Stimulated activated memory B cell treated with anti-CD40 and anti-IgM and Interleukin-4, amounts not matched to agents 10 μg/mL and 1 μg/mL and 100 μg/mL, for 72 hours (primary cell): ENCODE results near the gene DIS3L2.
A peak's percentile ranks its signal among the peaks of the same experiment; 100 is the strongest.

ENCODE experiments used
- ATAC-seq: fragments of 150-1000 bp; cut with Tn5 transposase; 2 replicates; pipeline ENCODE4 v1.10.0; 2021
- H3K27ac Mint-ChIP-seq: one replicate; pipeline ENCODE4 v1.8.0; 2022; ENCODE audit warnings: mild to moderate bottlenecking, mixed read lengths
- H3K27me3 Mint-ChIP-seq: one replicate; pipeline ENCODE4 v1.8.0; 2022; ENCODE audit warnings: mixed read lengths
- H3K36me3 Mint-ChIP-seq: one replicate; pipeline ENCODE4 v1.8.0; 2022; ENCODE audit warnings: mixed read lengths
- H3K4me1 Mint-ChIP-seq: one replicate; pipeline ENCODE4 v1.8.0; 2022; ENCODE audit warnings: mixed read lengths
- H3K4me3 Mint-ChIP-seq: one replicate; pipeline ENCODE4 v1.8.0; 2022; ENCODE audit warnings: mild to moderate bottlenecking, moderate library complexity, mixed read lengths
- H3K9me3 Mint-ChIP-seq: one replicate; pipeline ENCODE4 v1.8.0; 2022; ENCODE audit warnings: mixed read lengths

Gene DIS3L2, protein sequence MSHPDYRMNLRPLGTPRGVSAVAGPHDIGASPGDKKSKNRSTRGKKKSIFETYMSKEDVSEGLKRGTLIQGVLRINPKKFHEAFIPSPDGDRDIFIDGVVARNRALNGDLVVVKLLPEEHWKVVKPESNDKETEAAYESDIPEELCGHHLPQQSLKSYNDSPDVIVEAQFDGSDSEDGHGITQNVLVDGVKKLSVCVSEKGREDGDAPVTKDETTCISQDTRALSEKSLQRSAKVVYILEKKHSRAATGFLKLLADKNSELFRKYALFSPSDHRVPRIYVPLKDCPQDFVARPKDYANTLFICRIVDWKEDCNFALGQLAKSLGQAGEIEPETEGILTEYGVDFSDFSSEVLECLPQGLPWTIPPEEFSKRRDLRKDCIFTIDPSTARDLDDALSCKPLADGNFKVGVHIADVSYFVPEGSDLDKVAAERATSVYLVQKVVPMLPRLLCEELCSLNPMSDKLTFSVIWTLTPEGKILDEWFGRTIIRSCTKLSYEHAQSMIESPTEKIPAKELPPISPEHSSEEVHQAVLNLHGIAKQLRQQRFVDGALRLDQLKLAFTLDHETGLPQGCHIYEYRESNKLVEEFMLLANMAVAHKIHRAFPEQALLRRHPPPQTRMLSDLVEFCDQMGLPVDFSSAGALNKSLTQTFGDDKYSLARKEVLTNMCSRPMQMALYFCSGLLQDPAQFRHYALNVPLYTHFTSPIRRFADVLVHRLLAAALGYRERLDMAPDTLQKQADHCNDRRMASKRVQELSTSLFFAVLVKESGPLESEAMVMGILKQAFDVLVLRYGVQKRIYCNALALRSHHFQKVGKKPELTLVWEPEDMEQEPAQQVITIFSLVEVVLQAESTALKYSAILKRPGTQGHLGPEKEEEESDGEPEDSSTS

DNA sequence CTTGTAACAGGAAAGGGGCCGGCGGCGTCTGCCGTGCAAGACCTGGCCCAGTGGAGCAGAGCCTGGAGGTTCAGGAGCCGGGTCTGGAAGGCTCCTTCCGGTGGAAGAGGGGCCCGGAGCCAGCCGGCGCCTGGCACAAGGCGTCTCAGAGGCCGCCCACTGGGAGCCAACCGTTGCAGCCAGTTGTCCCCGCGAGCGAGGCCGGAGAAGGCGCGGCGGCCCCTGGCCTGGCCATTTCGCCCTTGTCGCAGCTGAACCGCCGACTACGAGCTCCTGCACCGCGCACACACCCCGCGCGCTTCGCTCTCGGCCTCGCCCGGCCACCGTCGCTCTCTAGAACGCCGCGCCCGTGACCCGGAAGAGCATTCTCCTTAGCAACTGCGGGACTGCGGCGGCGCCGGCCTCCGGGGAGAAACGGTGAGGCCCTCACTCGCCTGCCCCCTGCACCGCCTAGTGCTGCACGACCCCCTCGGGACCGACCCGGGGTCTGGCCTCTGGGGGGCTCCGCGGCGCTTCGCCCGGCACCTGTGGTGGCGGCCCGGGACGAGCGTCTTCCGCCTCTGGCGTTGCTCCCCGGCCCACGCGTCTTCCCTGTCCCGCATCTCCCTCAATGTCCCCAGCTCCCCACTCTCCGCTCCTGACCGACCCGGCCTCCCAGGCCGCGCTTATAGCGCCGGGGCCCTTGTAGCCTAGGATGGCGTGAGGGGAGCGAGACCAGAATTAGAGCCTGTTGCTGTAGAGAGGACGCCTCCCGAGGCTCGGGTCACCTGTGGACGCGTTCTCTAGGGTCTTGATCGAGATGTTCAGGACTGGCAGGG, at the start of gene DIS3L2:
DIS3L2 (plus strand) TSS at position 365 of the 818 bp plus-strand sequence. CDS start 53,215 bp downstream, outside the sequence.
- peak; percentile 97 for ATAC-seq
- Mint-ChIP-seq H3K27ac (peak within 1 kb of the TSS; percentile 88), H3K36me3 (peaks cover 4% of the 10 kb centered on the region), H3K4me1 (peaks cover 37% of the 10 kb centered on the region), H3K9me3 (no peaks in the 10 kb centered on the region), H3K4me3 (peak within 1 kb of the TSS; percentile 83), H3K27me3 (peaks cover 3% of the 10 kb centered on the region)

DNA sequence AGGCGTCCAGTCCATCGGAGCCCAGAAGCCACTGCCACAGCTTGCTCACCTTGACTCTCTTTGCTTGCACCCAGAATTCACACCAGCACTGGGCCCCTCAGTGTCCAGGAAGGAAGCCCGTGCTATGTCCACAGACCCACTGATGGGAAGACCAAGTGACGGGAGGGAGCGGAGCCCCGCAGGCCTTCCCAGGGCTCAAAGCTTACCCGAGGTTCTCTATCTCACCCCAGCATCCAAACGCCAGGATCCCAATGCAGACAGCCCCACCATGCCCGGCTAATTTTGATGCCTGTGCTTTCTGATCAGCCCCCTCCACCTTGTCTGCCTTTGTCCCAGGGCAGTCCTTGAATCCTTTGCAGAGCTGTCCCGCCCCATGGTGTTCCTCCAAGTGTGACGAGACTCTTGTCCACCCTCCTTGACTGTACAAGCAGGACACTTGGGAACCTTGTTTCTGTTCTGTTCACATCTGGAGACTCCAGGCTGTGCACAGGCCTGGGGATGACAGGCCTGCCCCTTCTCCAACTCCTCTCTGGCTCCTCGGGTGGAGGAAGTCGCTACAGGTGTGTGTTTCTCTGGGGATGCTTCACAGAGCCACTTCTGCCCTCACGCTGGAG, 47.3 kb upstream of the DIS3L2 start:
- ATAC-seq = no peak
- Mint-ChIP-seq H3K36me3 (no peaks in the 10 kb centered on the region), H3K27ac (no peak overlapping the region), H3K4me1 (peaks cover 6% of the 10 kb centered on the region), H3K27me3 (peaks cover 30% of the 10 kb centered on the region), H3K9me3 (no peaks in the 10 kb centered on the region), H3K4me3 (no peak overlapping the region)

DNA sequence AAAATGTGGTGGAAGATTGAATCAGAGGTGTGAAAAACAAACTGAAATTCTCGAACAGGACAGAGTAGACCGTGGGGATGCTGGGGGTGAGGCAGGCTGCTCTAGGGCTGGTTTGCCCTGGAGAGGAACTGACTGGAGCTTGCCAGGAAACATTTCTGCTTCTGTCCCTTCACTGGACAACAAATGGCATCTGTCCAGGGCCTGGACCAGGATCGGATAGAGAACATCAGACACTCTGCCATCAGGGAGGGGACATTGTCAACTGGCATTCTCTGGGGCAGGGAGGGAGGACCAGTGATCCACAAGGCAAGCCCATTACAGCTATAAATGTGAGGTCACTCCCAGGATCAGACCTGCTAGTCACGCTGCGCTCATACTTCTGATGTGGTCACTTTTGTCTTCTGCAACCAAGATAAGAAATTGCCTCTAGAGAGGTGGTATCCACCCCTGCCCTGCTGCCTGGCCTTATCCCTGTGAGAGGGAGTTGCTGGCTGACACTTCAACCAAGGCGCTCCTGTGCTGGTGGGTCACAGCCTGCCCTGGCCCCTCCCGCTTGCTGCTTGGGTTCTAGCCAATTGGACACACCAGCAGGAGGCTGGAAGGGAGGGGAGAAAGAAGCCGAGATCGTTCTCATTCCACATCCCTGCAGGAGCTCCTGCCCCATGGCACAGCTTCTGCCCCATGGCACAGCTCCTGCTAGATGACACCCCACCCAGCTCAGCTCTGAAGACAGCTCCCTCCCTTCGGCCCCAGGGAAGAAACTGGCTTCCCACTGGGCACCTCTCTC, 44.0 kb upstream of the DIS3L2 start:
- Mint-ChIP-seq H3K27me3 (peaks cover 53% of the 10 kb centered on the region), H3K36me3 (no peaks in the 10 kb centered on the region), H3K4me1 (no peaks in the 10 kb centered on the region), H3K9me3 (no peaks in the 10 kb centered on the region), H3K4me3 (no peak overlapping the region), H3K27ac (no peak overlapping the region)
- ATAC-seq = no peak

DNA sequence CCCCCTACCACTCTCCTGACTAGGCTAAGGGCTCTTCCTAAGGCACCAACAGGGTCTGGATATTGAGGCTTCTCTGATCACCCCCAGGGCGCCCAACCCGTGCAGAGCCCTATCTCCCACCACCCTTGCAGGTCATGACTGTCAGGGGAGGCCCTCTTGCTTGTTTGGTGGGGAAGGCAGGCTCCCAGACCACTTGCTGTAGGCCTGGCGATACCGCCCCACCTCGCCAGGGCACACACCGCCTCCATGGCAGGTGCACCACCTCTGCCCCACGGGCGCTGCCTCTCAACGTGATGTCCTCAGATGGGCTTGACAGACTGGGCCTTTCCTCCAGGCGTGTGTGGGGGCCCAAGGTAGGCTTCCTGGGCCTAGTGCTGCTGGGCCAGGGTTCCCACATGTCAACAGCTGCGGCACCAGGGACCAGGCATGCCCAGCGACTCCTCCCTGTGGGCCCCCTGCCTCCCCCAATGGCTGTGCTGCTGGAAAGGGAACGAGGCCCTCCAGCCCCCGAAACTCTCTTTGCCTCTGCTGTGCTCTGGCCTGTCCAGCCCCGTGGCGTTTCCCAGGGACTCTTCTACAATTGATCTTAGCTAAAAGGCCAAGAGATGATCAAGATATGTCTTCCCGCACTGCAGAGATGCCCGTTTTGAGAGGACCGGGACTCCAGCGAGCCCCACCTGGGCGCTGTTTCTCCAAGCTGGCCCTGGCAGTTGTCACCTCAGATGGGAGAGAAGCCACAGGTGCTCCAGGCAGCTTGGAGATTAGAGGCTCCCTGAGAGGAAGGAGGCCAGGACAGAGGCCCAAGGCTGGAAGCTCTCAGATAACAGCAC, 42.8 kb upstream of the DIS3L2 start:
- Mint-ChIP-seq H3K4me3 (no peak overlapping the region), H3K27me3 (peaks cover 52% of the 10 kb centered on the region), H3K9me3 (no peaks in the 10 kb centered on the region), H3K27ac (no peak overlapping the region), H3K36me3 (no peaks in the 10 kb centered on the region), H3K4me1 (no peaks in the 10 kb centered on the region)
- no peak for ATAC-seq

DNA sequence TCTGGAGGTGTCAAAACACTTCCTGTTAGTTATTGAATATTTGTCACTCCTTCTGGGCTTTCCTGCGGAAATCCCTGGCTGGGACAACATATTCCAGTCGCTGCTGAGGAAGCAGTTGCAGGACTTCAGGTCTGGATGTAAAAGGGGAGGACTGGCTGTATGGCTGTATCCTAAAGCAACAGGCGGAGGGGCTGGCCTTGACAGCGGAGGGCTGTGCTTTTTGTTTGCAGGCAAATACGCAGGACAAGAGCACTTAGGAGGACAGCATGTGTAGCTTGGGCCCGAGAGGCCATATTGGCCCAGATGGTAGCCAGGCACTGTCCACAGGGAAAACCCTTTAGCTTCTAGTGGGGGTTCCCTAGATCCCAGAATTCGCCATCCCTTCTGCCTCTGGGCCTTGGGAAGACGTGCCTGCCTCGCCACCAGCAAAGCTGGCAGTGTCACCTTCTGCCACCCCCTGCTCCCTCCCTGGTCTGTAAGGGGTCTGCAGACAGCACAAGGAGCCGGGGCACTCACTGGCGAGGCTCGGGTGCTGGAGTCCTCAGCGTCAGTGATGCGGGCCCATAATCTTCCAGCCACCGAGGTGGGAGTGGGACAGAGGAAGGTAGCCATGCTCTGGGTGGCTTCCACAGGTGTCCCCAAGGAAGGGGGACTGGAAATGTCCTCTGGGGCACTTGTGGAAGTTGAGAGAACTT, 42.0 kb upstream of the DIS3L2 start:
- Mint-ChIP-seq H3K27me3 (peaks cover 52% of the 10 kb centered on the region), H3K4me3 (no peak overlapping the region), H3K27ac (no peak overlapping the region), H3K4me1 (peaks cover 6% of the 10 kb centered on the region), H3K36me3 (no peaks in the 10 kb centered on the region), H3K9me3 (no peaks in the 10 kb centered on the region)
- no peak for ATAC-seq

DNA sequence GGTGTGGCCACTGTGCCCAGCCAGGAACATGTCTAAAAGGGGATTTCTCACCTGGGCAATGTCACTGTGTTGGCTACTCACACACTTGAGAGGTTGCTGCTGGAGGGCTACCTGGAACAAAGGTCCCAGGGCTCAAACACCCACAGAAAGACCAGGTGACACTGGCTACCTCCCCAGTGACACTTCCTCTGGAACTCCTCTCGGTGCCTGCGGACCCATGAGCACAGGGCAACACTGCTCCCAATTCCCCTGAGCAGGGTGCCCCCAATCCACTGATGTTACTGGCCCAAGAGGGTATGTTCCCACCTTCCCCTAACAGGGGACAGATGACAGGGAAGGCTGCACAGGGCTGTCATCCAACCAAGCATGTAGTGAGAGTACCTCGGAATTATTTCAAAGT, 41.1 kb upstream of the DIS3L2 start:
- Mint-ChIP-seq H3K36me3 (no peaks in the 10 kb centered on the region), H3K4me3 (no peak overlapping the region), H3K9me3 (no peaks in the 10 kb centered on the region), H3K4me1 (peaks cover 12% of the 10 kb centered on the region), H3K27me3 (peaks cover 57% of the 10 kb centered on the region), H3K27ac (no peak overlapping the region)
- ATAC-seq = no peak

DNA sequence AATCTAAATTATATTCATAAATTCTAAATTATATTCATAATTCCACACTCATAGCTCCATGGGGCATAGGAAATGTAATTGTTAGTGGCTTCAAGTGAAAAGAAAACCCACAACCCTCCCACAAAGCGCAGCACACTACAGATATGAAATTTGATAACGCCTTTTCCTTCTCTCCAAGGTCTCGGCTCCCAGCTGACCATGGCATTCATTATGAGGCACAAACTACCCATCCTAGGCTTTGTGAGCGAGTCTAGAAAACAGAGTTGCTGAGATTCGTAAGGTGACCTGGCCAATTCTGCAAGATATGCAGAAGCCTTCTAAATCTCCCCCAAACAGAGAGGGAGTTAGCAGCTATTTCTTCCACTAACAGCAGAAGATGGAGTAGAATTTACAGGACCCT, 40.7 kb upstream of the DIS3L2 start:
- Mint-ChIP-seq H3K9me3 (no peaks in the 10 kb centered on the region), H3K36me3 (no peaks in the 10 kb centered on the region), H3K27me3 (peaks cover 57% of the 10 kb centered on the region), H3K4me1 (peaks cover 12% of the 10 kb centered on the region), H3K4me3 (no peak overlapping the region), H3K27ac (no peak overlapping the region)
- no peak for ATAC-seq

DNA sequence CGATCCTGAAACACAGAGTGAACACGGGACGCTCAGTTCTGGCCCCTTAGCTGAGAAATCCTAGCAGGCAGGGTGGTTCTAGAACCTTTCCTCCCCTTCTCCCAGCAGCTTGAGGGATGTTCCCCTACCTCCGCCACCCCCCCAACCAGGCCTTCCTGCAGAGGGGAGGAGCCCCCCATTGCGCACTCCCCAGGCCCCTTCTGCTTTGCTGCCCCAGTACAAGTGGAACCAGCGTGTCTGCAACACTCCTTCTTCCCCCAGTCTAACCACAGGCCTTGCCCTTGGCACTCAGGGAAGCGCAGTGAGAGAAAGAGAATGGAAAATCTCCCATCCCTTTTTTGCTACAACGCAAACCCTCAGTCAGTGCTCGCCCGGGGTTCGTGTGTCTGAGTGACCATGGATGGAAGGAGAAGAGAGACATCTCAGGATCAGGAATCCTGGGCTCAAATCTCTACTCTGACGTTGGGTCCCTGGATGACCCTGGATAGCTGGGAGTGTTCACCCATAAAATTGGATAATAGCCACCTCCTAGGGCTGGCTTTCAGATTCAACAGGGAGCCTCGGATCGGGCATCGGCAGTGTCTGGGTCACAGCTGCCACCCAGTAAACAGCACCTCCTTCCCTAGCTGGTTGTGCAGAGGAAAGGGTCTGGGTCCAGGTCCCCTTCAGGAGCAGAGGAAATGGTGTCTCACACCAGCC, 39.1 kb upstream of the DIS3L2 start:
- peaks cover 68% of the 10 kb centered on the region for H3K27me3 Mint-ChIP-seq
- H3K4me1 Mint-ChIP-seq = peaks cover 24% of the 10 kb centered on the region
- no peak for ATAC-seq
- no peaks in the 10 kb centered on the region for H3K9me3 Mint-ChIP-seq
- H3K4me3 Mint-ChIP-seq = no peak overlapping the region
- H3K27ac Mint-ChIP-seq = no peak overlapping the region
- no peaks in the 10 kb centered on the region for H3K36me3 Mint-ChIP-seq

DNA sequence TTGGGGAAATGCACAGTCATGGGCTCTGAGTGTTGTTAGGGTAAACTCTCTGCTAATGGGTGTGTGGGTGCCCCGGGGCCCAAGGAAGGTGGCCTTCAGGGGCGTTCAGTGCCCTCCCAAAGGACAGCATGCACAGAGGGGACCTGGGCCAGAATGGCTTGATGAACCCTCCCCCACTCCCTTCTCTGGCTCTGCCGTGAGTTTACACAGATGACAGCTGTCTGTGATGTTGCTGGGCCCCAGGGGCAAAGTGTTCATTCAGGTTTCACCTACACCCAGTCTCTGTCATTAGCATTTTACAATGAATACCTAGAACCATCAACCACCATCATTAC, 38.5 kb upstream of the DIS3L2 start:
- ATAC-seq = no peak
- Mint-ChIP-seq H3K27ac (no peak overlapping the region), H3K36me3 (no peaks in the 10 kb centered on the region), H3K4me3 (no peak overlapping the region), H3K4me1 (peaks cover 25% of the 10 kb centered on the region), H3K27me3 (peaks cover 74% of the 10 kb centered on the region), H3K9me3 (no peaks in the 10 kb centered on the region)

DNA sequence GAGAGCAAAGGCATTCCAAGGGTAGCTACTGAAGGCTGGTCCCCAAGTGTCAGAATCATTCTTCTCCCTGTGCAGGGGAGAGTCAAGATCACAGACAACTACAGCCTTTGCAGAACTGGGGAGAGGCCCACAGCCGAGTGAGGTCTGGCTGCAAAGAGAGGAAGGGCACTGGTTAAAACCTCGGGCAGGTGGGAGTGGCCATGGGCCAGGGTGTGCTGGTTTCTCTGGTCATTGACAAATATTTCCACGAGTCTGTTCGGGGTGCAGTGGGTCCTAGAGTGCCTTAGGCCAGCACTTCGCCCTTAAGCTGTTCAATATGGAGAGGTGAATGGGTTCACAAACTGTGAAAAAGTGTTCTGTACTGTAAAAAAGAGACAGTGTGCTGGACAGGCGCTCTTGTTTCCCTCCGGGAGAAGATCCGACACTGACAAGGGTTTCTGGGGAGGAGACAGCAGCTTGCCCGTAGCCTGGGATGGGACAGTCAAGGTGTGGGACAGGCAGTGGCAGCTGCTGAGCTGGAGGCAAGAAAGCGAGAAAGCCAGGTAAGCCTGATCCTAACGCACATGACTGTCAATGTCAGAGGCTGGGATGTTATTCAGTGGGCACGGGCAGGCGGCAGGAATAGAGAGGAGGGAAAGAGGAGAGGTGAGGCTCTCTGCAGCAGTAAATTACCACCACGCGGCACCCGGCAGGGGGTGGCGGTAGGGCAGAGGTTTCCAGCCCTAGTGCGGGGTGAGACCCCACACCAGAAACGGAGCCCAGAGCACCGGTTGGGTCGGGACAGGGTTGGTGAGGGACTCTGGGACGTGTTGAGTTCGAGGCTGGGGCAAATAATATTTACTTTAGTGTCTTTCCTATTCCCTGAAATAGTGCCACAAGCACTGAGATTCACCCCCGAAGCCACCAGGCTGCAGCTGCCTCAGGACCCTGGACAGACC, 37.3 kb upstream of the DIS3L2 start:
- Mint-ChIP-seq H3K27ac (no peak overlapping the region), H3K9me3 (no peaks in the 10 kb centered on the region), H3K27me3 (peaks cover 75% of the 10 kb centered on the region), H3K36me3 (no peaks in the 10 kb centered on the region), H3K4me1 (peaks cover 25% of the 10 kb centered on the region), H3K4me3 (peak overlapping the region; percentile 52)
- ATAC-seq = no peak

DNA sequence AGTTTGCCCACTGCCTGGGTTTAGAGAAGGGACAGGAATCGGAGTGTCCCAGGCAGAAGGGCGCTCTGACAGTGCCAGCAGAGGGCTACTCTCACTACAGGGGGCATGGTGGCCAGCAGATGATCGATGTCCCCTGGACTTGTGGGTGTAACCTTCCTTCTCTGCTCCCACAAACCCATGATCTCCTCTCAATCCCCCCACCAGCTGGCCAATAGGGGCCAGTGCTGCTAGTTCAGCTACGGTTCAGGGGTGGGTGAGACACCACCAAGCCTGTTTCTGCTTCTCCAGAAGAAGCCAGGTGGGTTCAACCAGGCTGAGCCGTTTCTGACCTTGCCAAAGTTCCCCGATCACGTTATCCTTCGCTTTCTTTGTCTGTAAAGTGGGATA, 36.6 kb upstream of the DIS3L2 start:
- ATAC-seq = no peak
- H3K4me3 Mint-ChIP-seq = peak overlapping the region; percentile 52
- no peaks in the 10 kb centered on the region for H3K9me3 Mint-ChIP-seq
- no peak overlapping the region for H3K27ac Mint-ChIP-seq
- H3K36me3 Mint-ChIP-seq = no peaks in the 10 kb centered on the region
- H3K27me3 Mint-ChIP-seq = peaks cover 75% of the 10 kb centered on the region
- peaks cover 25% of the 10 kb centered on the region for H3K4me1 Mint-ChIP-seq
